Measurements from ENCODE around the gene PITPNC1.
A peak's percentile ranks its signal among the peaks of the same experiment; 100 is the strongest.

The PITPNC1 gene

GRCh38 chr17:67733449-67733848 is 356.4 kb downstream of the PITPNC1 start:
- no peak overlapping the region for H3K4me3 ChIP-seq (ENCODE audit: insufficient read length, low read depth)
- H3K4me1 ChIP-seq (ENCODE audit: insufficient read depth, insufficient read length): no peaks in the 10 kb centered on the region
- H3K27me3 ChIP-seq (ENCODE audit: insufficient read depth, insufficient read length): no peaks in the 10 kb centered on the region
- peaks cover 8% of the 10 kb centered on the region; the same call in 1 of the 2 replicates for H3K9me3 ChIP-seq (ENCODE audit: insufficient read depth, low read length)
- H3K36me3 ChIP-seq (ENCODE audit: insufficient read depth, insufficient read length, low read length): peaks cover 93% of the 10 kb centered on the region
- H3K9ac ChIP-seq (ENCODE audit: insufficient read length, low read depth): no peak overlapping the region
- DNase-seq (ENCODE audit: low read depth, low spot score): peak; percentile 39
- TF ChIP-seq ZNF274 (IDR thresholded peaks at IDR 0.05; ENCODE audit: low read depth, low read length) (no peak), SUZ12 (IDR thresholded peaks at IDR 0.05; ENCODE audit: extremely low read depth, insufficient read depth, insufficient read length) (no peak), YY1 (IDR thresholded peaks at IDR 0.05; ENCODE audit: insufficient read depth, insufficient read length) (no peak)

- no peak overlapping the region for H3K4me3 ChIP-seq (ENCODE audit: insufficient read length, low read depth)
- peaks cover 95% of the 10 kb centered on the region for H3K36me3 ChIP-seq (ENCODE audit: insufficient read depth, insufficient read length, low read length)
- no peaks in the 10 kb centered on the region for H3K27me3 ChIP-seq (ENCODE audit: insufficient read depth, insufficient read length)
- H3K4me1 ChIP-seq (ENCODE audit: insufficient read depth, insufficient read length): no peaks in the 10 kb centered on the region
- TF ChIP-seq ZNF274 (IDR thresholded peaks at IDR 0.05; ENCODE audit: low read depth, low read length): no peak
- no peak for TF ChIP-seq SUZ12 (IDR thresholded peaks at IDR 0.05; ENCODE audit: extremely low read depth, insufficient read depth, insufficient read length)
- no peak for TF ChIP-seq YY1 (IDR thresholded peaks at IDR 0.05; ENCODE audit: insufficient read depth, insufficient read length)
- H3K9ac ChIP-seq (ENCODE audit: insufficient read length, low read depth): no peak overlapping the region
- H3K9me3 ChIP-seq (ENCODE audit: insufficient read depth, low read length): no peaks in the 10 kb centered on the region
- no peak for DNase-seq (ENCODE audit: low read depth, low spot score)
Measured at GRCh38 chr17:67737145-67737544, 360.1 kb downstream of the PITPNC1 start.

GRCh38 chr17:67742025-67742424 is 364.9 kb downstream of the PITPNC1 start:
- no peak overlapping the region for H3K4me3 ChIP-seq (ENCODE audit: insufficient read length, low read depth)
- TF ChIP-seq ZNF274 (IDR thresholded peaks at IDR 0.05; ENCODE audit: low read depth, low read length) (no peak), SUZ12 (IDR thresholded peaks at IDR 0.05; ENCODE audit: extremely low read depth, insufficient read depth, insufficient read length) (no peak), YY1 (IDR thresholded peaks at IDR 0.05; ENCODE audit: insufficient read depth, insufficient read length) (no peak)
- H3K9me3 ChIP-seq (ENCODE audit: insufficient read depth, low read length): no peaks in the 10 kb centered on the region
- H3K4me1 ChIP-seq (ENCODE audit: insufficient read depth, insufficient read length): no peaks in the 10 kb centered on the region
- peaks cover 94% of the 10 kb centered on the region for H3K36me3 ChIP-seq (ENCODE audit: insufficient read depth, insufficient read length, low read length)
- no peaks in the 10 kb centered on the region for H3K27me3 ChIP-seq (ENCODE audit: insufficient read depth, insufficient read length)
- H3K9ac ChIP-seq (ENCODE audit: insufficient read length, low read depth): no peak overlapping the region
- DNase-seq (ENCODE audit: low read depth, low spot score): no peak
